Heart left ventricle (tissue), 16 donors: ENCODE measurements around the gene KCNMA1. TPM values are rescaled to one million over a fixed set of nuclear protein-coding genes. Genes with fewer than 3 reads are reported as not detected.

Source experiments
- ATAC-seq, 4 donors: fragments of 200-7000 bp; cut with Tn5 transposase; one replicate each; pipeline ENCODE4 v1.9.1; 2020 to 2022; ENCODE audit warnings: moderate library complexity in 4 of 4, mild to moderate bottlenecking in 3 of 4, moderate number of reproducible peaks in 1 of 4
- DNase-seq, 5 donors: peaks; one replicate each; pipeline ENCODE4 v3.0.0-alpha.2; 2020
- H3K27ac ChIP-seq, 12 donors: fragments of 200-600 bp; sonication (generic) in 4 of 12; one replicate each; pipeline versions ENCODE4 v1.5.0 to v1.8.0; 2016 to 2022; ENCODE audit warnings: mild to moderate bottlenecking in 2 of 12
- H3K27me3 ChIP-seq, 9 donors: fragments of 200-600 bp; sonication (generic) in 2 of 9; one replicate each; pipeline versions ENCODE4 v1.5.1 to v1.8.0; 2016 to 2022; ENCODE audit warnings: mild to moderate bottlenecking in 3 of 9
- H3K36me3 ChIP-seq, 9 donors: fragments of 200-600 bp; sonication (generic) in 2 of 9; one replicate each; pipeline versions ENCODE4 v1.5.0 to v1.8.0; 2018 to 2022; ENCODE audit warnings: mild to moderate bottlenecking in 2 of 9
- H3K4me1 ChIP-seq, 12 donors: fragments of 200-600 bp; sonication (generic) in 4 of 12; one replicate each; pipeline versions ENCODE4 v1.5.0 to v1.8.0; 2016 to 2022; ENCODE audit warnings: mild to moderate bottlenecking in 3 of 12
- H3K4me3 ChIP-seq, 12 donors: fragments of 200-600 bp; sonication (generic) in 4 of 12; one replicate each; pipeline versions ENCODE4 v1.5.0 to v1.8.0; 2017 to 2022; ENCODE audit warnings: mild to moderate bottlenecking in 9 of 12, moderate library complexity in 4 of 12
- H3K9me3 ChIP-seq, 12 donors: fragments of 200-600 bp; sonication (generic) in 4 of 12; one replicate each; pipeline versions ENCODE4 v1.5.0 to v1.8.0; 2016 to 2022; ENCODE audit warnings: mild to moderate bottlenecking in 1 of 12
- CTCF ChIP-seq, 12 donors: fragments of 200-600 bp; sonication (generic) in 4 of 12; IDR thresholded peaks; one replicate each; pipeline versions ENCODE4 v1.5.0 to v1.8.0; 2018 to 2022; ENCODE audit warnings: antibody characterized with exemption in 12 of 12, mild to moderate bottlenecking in 5 of 12
- POLR2A ChIP-seq, 2 donors: fragments of 450-650 bp; IDR thresholded peaks; one replicate each; pipeline ENCODE4 v1.6.1; 2017; ENCODE audit warnings: antibody characterized with exemption in 2 of 2, mild to moderate bottlenecking in 2 of 2, moderate library complexity in 2 of 2
- WGBS, 4 donors: extraction: QIAGEN DNeasy Blood & Tissue Kit in 2 of 4; methylation state at CpG; one replicate each; pipeline versions ENCODE4 v1.1.5 to v1.1.7; 2013 to 2018; 5-methylcytosine and 5-hydroxymethylcytosine counted together
- intact Hi-C, 10 donors: fragments of 100-400 bp; cut with DNase I; formaldehyde crosslinking; loops; one replicate each; pipeline versions ENCODE4 v1.11.1 to v1.14.2; 2022
- polyA plus RNA-seq, 2 donors: library from polyadenylated mRNA; stranded (reverse); fragments of 200-250 nt; gene quantifications; one replicate each; pipeline ENCODE4 v1.2.3, GENCODE V29; 2013
- total RNA-seq, 9 donors: library from RNA; depleted of rRNA in 2 of 9; stranded (reverse); fragments of >200 nt in 2 of 9; fragmentation: NEBNext Ultra II Directional in 3 of 9; extraction: Animal tissue kit (Norgen Biotek cat#: 25700) in 3 of 9; gene quantifications; one replicate each; pipeline versions ENCODE4 v1.1.0 to v1.2.4, GENCODE V29; 2016 to 2023
- donor health status: ischemic (EF 13 %, LVEDD 7.1; RV severe dilation, severe dysfunction).
- donor health status: healthy with polysubstance abuse.
- donor health status: DM: no; HTN: yes; CAD: no.
- donor health status: DM: no; HTN: no; CAD: no.
- donor health status: ischemic (EF 25% LVEDD 6.9; RV normal size, moderate dysfunction).
- donor health status: ischemic (EF 25% LVEDD 5.7; RV mildly dilated, moderate dysfunction).
- donor health status: healthy.
- donor health status: DM: yes; HTN: yes; CAD: no.
- donor health status: ischemic (EF 35%, LVEDD 5.7; RV mildly dilated, moderate dysfunction).
- donor health status: nonischemic (EF 11% LVEDD 7.7; RV severe dilation, severe dysfunction).
- donor health status: DM: yes; HTN: yes; CAD: no.
- donor health status: PGD.
- donor health status: ischemic (EF 29% LVEDD 5.4; RV normal size, mild dysfunction).
- donor health status: nonischemic (EF 23%, LVEDD 6.1; RV moderate dilation, normal function).

Gene KCNMA1
- total and polyA plus RNA-seq, 11 donors: 0.39 to 8.7 (median 1.7) TPM

- Histone ChIP-seq H3K36me3 (no peaks in the 10 kb centered on the region), H3K27me3 (no peaks in the 10 kb centered on the region), H3K4me3 (no peak overlapping the region), H3K27ac (no peak overlapping the region), H3K9me3 (peaks cover 0 to 5% (median 0%) of the 10 kb centered on the region in 12 donors), H3K4me1 (peaks cover 0 to 3% (median 0%) of the 10 kb centered on the region in 12 donors)
- ATAC-seq (no peak), DNase-seq (no peak)
- no peak for TF ChIP-seq POLR2A (IDR thresholded peaks at IDR 0.05)
- TF ChIP-seq CTCF (IDR thresholded peaks at IDR 0.05): no peak
- intact Hi-C loops: no loop called here
These were observed 738.1 kb downstream of the KCNMA1 start for GRCh38 chr10:76899490-76899889.

- Histone ChIP-seq H3K36me3 (no peaks in the 10 kb centered on the region), H3K27ac (no peak overlapping the region), H3K9me3 (peaks cover 0 to 5% (median 0%) of the 10 kb centered on the region in 12 donors), H3K4me1 (peaks cover 0 to 4% (median 0%) of the 10 kb centered on the region in 12 donors), H3K4me3 (no peak overlapping the region), H3K27me3 (no peaks in the 10 kb centered on the region)
- intact Hi-C loops: loop anchor here in 1 of 10 donors (5.0 kb wide), 1 partner anchor 116 kb away; no protein-coding TSS in a partner anchor
- TF ChIP-seq CTCF (IDR thresholded peaks at IDR 0.05) (no peak), POLR2A (IDR thresholded peaks at IDR 0.05) (no peak)
- WGBS, 4 donors: 58 to 69% (median 61%) methylated on average over 5 of the region's 5 CpGs
- ATAC-seq (no peak), DNase-seq (no peak)
These were observed 744.7 kb downstream of the KCNMA1 start for GRCh38 chr10:76892766-76893479.

GRCh38 chr10:76887223-76888010 is 750.2 kb downstream of the KCNMA1 start:
- intact Hi-C loops: loop anchor here in 3 of 10 donors (5.0 to 10.0 kb wide), 3 partner anchors 110 to 253 kb away; no protein-coding TSS in a partner anchor
- Histone ChIP-seq H3K9me3 (no peaks in the 10 kb centered on the region), H3K4me1 (peaks cover 0 to 22% (median 9%) of the 10 kb centered on the region in 12 donors), H3K27ac (peak overlapping the region in 2 of 12 donors; percentile 55 to 66), H3K4me3 (no peak overlapping the region), H3K36me3 (no peaks in the 10 kb centered on the region), H3K27me3 (no peaks in the 10 kb centered on the region)
- WGBS, 4 donors: 84 to 94% (median 92%) methylated on average over 19 of the region's 19 CpGs
- ATAC-seq: no peak
- TF ChIP-seq POLR2A (IDR thresholded peaks at IDR 0.05): no peak
- no peak for TF ChIP-seq CTCF (IDR thresholded peaks at IDR 0.05)
- no peak for DNase-seq

- Histone ChIP-seq H3K27me3 (peaks cover 0 to 5% (median 0%) of the 10 kb centered on the region in 9 donors), H3K4me1 (peaks cover 0 to 31% (median 9%) of the 10 kb centered on the region in 12 donors), H3K27ac (peak overlapping the region in 5 of 12 donors; percentile 33 to 69 (median 55)), H3K36me3 (no peaks in the 10 kb centered on the region), H3K4me3 (no peak overlapping the region), H3K9me3 (no peaks in the 10 kb centered on the region)
- TF ChIP-seq CTCF (IDR thresholded peaks at IDR 0.05): no peak
- DNase-seq (peak in 4 of 5 donors; percentile 23 to 60 (median 36)), ATAC-seq (peak; percentile 91 to 94 (median 92))
- 27 to 36% (median 33%) methylated on average over 4 of the region's 4 CpGs for WGBS, 4 donors
- intact Hi-C loops: loop anchor here in 3 of 10 donors (5.0 to 10.0 kb wide), 3 partner anchors 109 to 251 kb away; no protein-coding TSS in a partner anchor
These were observed 751.8 kb downstream of the KCNMA1 start for GRCh38 chr10:76885816-76886215.
